AG04450 (cell line): ENCODE data around the gene VPS13D. TPM values are rescaled to one million over a fixed set of nuclear protein-coding genes. Genes with fewer than 3 reads are reported as not detected.
"Not testable (repeated sequence)": the region's sequence is repeated elsewhere in the genome, so short reads cannot be mapped to it uniquely, and the experiment has no call there.

Experiments used
- CTCF ChIA-PET: fragments of 300-600, 350-600 bp; formaldehyde crosslinking; extraction: SDS; loops from one replicate; lab custom pipeline; 2022; ENCODE audit warnings: antibody characterized with exemption, inconsistent platforms; lab: Charles Lee
- POLR2A ChIA-PET: fragments of 350-600 bp; formaldehyde crosslinking; extraction: SDS; loops from one replicate; lab custom pipeline; 2021; ENCODE audit warnings: antibody characterized with exemption, inconsistent platforms; lab: Yijun Ruan, JAX
- DNase-seq: peaks from one replicate; pipeline ENCODE4 v3.0.0-alpha.2; 2011; ENCODE audit warnings: low read depth, low spot score
- H3K27ac ChIP-seq: one replicate; pipeline ENCODE4 v1.5.1; 2012; ENCODE audit warnings: low read depth, low read length, control low read depth
- H3K27me3 ChIP-seq: one replicate; pipeline ENCODE4 v1.6.0; 2012; ENCODE audit warnings: low read length; ENCODE audit not compliant: control insufficient read depth, insufficient read depth
- H3K4me3 ChIP-seq: 2 replicates; pipeline ENCODE4 v1.5.1; 2011; ENCODE audit warnings: mild to moderate bottlenecking, low read depth, low read length, control low read depth
- H3K9me3 ChIP-seq: 2 replicates; pipeline ENCODE4 v1.5.1; 2012; ENCODE audit warnings: low read length; ENCODE audit not compliant: control insufficient read depth, insufficient read depth
- polyA plus RNA-seq: library from polyadenylated mRNA; depleted of rRNA; stranded (reverse); fragments of >200 nt; gene quantifications from 2 replicates; pipeline ENCODE4 v1.2.3, GENCODE V29; 2011
- TF ChIP-seq, protein P1 (sequence below): IDR thresholded peaks from 2 replicates; pipeline ENCODE4 v1.5.1; 2011; ENCODE audit warnings: low read depth, low read length, control low read depth, inconsistent platforms

VPS13D gene
- polyA plus RNA-seq, 1 experiment = 18.3 TPM

- Histone ChIP-seq H3K9me3 (no peaks in the 10 kb centered on the region), H3K27ac (peak overlapping the region; percentile 57), H3K4me3 (no peak overlapping the region), H3K27me3 (no peaks in the 10 kb centered on the region)
- ChIA-PET POLR2A (interaction anchor here (0.6 to 1.1 kb wide), 3 partner anchors 95 to 142 kb away, joined by 3 to 5 read pairs (median 3); no protein-coding TSS in a partner anchor), CTCF (interaction anchor here (1.0 kb wide), 1 partner anchor 20 kb away, joined by 3 read pairs; no protein-coding TSS in a partner anchor)
- TF ChIP-seq, protein P1, sequence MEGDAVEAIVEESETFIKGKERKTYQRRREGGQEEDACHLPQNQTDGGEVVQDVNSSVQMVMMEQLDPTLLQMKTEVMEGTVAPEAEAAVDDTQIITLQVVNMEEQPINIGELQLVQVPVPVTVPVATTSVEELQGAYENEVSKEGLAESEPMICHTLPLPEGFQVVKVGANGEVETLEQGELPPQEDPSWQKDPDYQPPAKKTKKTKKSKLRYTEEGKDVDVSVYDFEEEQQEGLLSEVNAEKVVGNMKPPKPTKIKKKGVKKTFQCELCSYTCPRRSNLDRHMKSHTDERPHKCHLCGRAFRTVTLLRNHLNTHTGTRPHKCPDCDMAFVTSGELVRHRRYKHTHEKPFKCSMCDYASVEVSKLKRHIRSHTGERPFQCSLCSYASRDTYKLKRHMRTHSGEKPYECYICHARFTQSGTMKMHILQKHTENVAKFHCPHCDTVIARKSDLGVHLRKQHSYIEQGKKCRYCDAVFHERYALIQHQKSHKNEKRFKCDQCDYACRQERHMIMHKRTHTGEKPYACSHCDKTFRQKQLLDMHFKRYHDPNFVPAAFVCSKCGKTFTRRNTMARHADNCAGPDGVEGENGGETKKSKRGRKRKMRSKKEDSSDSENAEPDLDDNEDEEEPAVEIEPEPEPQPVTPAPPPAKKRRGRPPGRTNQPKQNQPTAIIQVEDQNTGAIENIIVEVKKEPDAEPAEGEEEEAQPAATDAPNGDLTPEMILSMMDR = no peak
- DNase-seq = no peak
Measured at GRCh38 chr1:12454406-12455391, 224.9 kb downstream of the VPS13D start.

DNA sequence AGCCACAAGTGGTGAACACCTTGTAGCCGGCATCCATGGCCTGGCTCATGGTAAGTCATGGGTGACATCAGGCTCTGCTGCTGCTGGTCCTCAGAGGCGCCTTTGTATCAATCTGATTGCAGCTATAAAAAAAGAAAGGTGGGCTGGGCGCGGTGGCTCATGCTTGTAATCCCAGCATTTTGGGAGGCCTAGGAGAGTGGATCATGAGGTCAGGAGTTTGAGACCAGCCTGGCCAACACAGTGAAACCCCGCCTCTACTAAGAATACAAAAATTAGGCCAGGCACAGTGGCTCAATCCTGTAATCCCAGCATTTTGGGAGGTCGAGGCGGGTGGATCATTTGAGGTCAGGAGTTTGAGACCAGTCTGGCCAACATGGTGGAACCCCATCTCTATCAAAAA is 226.3 kb downstream of the VPS13D start:
- H3K27ac ChIP-seq, DNase-seq, H3K27me3 ChIP-seq, H3K4me3 ChIP-seq, CTCF ChIA-PET, H3K9me3 ChIP-seq, POLR2A ChIA-PET: not testable (repeated sequence)

GRCh38 chr1:12456979-12457378 is 227.1 kb downstream of the VPS13D start:
- no peak for DNase-seq
- TF ChIP-seq, protein P1 = no peak
- Histone ChIP-seq H3K4me3 (no peak overlapping the region), H3K27me3 (no peaks in the 10 kb centered on the region), H3K27ac (no peak overlapping the region), H3K9me3 (no peaks in the 10 kb centered on the region)
- POLR2A ChIA-PET = no interaction called here
- CTCF ChIA-PET = interaction anchor here (0.6 to 1.2 kb wide), 2 partner anchors 9 to 202 kb away, joined by 3 to 5 read pairs; no protein-coding TSS in a partner anchor

GRCh38 chr1:12457771-12458170 is 227.9 kb downstream of the VPS13D start:
- TF ChIP-seq, protein P1 = no peak
- no peak overlapping the region for H3K27ac ChIP-seq
- H3K27me3 ChIP-seq = no peaks in the 10 kb centered on the region
- no peaks in the 10 kb centered on the region for H3K9me3 ChIP-seq
- no peak for DNase-seq
- ChIA-PET POLR2A (no interaction called here), CTCF (interaction anchor here (0.6 to 1.2 kb wide), 2 partner anchors 10 to 201 kb away, joined by 3 to 5 read pairs; no protein-coding TSS in a partner anchor)
- no peak overlapping the region for H3K4me3 ChIP-seq

DNA sequence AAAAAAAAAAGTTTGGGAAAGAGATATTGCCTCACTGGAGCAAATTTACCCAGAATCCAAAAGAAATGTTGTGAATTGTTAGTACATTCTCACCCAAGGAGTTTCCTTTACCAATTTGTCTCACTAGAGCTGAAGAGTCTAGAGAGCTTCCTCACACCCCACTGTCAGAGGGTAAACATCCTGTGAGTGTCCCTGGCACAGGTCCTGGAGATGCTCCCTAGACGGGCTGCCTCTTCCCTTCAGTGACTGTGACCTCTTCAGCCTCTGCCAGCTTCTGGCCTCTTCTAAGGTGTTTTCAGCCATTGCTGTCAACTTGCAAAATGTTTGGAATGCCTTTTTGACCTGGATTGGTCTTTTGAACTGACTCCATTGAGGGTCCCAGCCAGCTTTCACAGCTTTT is 228.7 kb downstream of the VPS13D start:
- ChIA-PET POLR2A (no interaction called here), CTCF (no interaction called here)
- H3K4me3 ChIP-seq = no peak overlapping the region
- no peaks in the 10 kb centered on the region for H3K9me3 ChIP-seq
- no peak overlapping the region for H3K27ac ChIP-seq
- TF ChIP-seq, protein P1 = no peak
- DNase-seq = no peak
- H3K27me3 ChIP-seq = no peaks in the 10 kb centered on the region
